HT-29 (cell line): ENCODE results near the gene BARHL2. TPM values are rescaled to one million over a fixed set of nuclear protein-coding genes. Genes with fewer than 3 reads are reported as not detected.

Experiments used
- DNase-seq: peaks from one replicate; pipeline ENCODE4 v3.0.0-alpha.2; 2015; ENCODE audit warnings: low spot score
- total RNA-seq: library from RNA; depleted of rRNA; stranded (reverse); fragments of >200 nt; shearing (Covaris generic); gene quantifications from 2 replicates; pipeline ENCODE4 v1.2.3, GENCODE V29; 2014; rRNA removed

BARHL2 gene
- total RNA-seq: not detected in 2 replicates

DNA sequence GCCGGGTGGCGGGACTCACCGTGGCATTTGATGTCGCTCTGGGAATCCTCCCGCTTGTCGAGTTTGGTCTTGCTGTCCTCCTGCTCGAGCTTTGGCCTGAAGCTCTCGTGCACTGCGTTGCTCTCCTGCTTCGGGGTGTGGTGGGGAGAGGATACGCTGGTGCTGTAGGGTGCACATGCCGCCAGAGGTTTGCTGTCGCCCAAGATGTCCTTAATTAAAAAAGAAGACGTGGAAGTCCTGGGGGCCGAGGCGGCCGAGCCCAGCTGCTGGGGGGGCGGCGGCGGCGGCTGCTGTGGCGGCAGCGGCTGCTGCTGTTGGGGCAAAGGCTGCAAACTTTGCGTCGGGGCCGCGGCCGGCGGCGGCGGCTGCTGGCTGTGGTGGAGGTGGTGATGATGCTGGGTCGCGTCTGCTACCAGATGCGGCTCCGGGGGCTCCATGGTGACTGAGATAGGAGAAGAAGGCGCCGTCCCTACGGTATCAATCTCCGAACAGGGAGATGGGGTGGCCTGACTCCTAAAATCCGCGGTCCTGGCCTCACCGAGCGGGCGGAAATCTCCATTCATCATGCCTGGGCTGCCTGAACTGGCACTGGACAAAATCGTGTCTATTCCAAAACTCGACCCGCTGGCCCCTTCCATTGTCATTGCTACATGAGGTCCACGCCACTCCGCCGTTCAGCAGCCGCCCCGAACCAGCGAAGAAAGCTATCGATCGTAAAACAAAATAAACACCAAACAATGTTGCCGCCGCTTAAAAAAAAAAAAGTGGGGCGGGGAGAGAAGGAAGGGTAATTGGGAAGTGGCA is at the start of gene BARHL2:
BARHL2 (minus strand) TSS at position 751 of the 804 bp plus-strand sequence; CDS start at position 644, 107 bp downstream.
- DNase-seq: no peak

DNA sequence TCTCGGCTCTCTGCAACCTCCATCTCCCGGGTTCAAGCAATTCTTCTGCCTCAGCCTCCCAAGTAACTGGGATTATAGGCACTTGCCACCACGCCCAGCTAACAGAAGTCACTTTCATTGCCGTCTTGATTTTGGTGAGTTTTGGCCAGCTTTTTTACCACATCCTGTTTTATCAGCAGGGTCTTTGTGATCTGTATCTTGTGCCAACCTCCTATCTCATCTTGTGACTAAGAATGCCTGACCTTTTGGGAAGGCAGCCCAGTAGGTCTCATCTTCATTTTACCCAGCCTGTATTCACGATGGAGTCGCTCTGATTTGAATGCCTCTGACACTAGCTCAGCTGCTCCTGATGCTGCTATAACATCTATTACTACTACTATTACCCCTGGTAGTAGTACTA is 46.8 kb upstream of the BARHL2 start:
- no peak for DNase-seq

- DNase-seq: no peak
Observed at GRCh38 chr1:90763506-90763905, 46.4 kb upstream of the BARHL2 start.

- no peak for DNase-seq
Observed at GRCh38 chr1:90761781-90762589, 44.9 kb upstream of the BARHL2 start.

DNA sequence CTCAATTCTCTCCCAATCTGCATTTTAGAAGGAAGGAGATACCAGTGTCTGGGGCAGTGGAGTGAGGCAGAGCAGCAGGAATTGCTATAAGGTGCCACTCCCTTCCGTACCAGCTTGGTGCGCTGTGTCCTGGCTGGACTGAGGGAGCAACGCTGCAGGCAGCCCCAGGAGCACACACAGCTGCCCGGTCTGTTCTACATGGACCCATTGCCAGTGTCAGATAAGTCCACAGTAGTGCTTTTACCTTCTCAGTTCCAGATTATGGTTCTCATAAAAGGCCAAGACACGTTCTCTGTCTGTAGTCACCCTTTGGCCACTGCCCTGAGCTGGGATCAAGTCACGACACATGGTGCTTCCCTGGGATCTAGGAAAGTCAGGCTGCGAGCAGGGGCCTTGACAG is 44.1 kb upstream of the BARHL2 start:
- no peak for DNase-seq

DNA sequence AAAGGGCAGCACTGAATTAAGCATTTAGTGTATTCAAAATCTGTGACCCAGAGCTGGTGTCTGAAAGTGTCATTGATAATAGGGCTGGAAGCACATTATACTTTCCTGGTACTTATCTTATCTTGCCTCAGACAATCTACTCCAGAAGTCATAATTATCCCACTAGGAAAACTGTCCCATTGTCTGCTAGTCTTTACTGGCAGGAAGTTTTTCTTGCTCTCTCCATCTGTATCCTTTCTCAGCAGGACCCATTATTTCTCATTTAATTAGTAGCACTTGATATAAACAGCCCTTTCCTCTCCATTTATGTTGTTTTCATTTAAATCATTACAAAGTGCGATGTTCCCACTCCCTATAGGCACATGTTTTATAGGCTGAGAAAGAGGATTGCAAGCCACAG is 36.5 kb upstream of the BARHL2 start:
- DNase-seq: no peak

GRCh38 chr1:90748668-90749067 is 31.6 kb upstream of the BARHL2 start:
- DNase-seq: no peak

- DNase-seq: no peak
Observed at GRCh38 chr1:90746857-90747256, 29.8 kb upstream of the BARHL2 start.

- DNase-seq: no peak
Observed at GRCh38 chr1:90745972-90746371, 28.9 kb upstream of the BARHL2 start.

DNA sequence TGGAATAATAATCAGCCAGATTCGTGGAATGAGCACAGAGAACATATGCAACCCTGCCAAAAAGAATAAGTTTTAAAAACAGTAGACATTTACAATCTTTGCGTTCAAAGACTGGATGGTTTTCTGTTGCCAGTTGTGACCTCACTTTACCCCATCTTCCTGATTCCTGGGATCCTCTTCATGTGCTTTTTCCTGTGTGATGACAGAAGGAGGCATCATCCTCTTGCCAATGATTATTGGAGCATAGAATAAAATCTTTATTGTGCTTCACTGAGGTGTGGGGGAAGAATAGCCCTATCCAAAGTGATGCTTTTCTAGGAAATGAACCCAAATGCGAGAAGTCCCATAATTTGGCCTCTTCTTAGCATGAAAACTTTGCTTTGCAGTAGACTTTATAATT is 15.0 kb upstream of the BARHL2 start:
- DNase-seq: no peak

DNA sequence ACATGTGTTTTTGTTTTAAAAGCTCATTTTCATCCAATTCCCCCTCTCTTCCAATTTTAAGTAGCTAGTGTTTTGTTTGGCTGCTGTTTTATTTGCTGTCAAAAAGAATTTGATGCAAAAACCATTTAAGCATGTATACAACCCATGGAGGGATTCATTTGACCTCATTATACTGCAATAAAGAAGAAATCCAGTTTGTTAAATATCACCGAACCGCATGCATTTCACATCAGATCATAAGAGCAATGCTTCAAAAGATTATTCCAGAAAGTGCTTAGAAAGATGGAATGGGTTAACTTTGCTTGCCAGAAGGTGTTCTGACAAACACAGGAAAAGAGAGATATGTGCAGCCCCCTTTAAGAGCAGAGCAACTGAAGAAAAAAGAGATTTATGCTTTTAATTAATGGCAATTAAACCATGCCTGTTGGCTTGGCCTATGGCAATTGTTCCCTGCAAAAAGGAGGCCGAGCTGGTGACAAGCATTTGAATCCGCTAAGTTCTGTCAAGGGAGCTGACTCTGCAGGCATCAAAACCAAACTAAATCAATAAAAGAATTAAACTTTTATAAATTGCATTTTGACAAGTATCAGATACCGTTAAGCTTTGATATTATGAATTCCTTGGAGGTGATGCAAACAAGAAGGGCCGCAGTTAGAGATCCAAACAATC is 14.4 kb upstream of the BARHL2 start:
- DNase-seq: no peak

GRCh38 chr1:90730243-90731022 is 13.3 kb upstream of the BARHL2 start:
- DNase-seq: no peak

DNA sequence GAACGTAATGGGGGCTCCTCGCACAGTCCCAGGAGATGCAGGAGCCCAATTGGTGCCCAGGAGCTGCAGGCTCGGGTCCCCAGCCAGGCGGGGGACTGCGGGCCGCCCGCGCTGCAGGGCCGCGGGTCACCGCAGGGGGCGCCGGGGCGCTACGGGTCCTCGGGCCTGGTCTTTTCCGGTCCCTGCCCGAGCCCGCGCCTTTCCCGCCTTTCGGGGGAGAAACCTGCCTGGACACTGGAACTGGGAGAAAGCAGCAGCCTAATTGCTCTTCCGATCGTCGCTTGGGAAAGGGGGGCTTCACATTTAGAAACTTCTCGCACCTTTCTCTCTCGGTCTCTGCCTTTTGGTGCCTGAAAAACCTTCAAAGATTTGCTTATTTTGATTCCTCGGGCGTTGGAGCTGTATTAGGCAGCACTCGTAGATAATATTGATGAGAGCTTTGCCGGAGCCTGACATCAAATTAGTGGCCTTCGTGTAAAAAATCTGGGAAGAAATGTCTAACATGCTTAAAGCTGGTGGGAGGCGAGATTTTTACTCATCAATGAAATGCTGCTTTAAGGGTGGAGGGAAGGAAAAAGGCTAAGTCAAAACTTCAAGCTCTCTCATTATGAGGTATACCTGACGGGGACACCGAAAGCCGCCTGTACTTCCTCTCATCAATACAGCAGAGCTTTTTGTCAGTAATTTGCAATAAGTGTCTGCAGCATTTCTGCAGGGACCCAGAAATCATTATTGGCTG is 12.6 kb upstream of the BARHL2 start:
- DNase-seq: no peak

GRCh38 chr1:90728502-90729287 is 11.6 kb upstream of the BARHL2 start:
- no peak for DNase-seq

DNA sequence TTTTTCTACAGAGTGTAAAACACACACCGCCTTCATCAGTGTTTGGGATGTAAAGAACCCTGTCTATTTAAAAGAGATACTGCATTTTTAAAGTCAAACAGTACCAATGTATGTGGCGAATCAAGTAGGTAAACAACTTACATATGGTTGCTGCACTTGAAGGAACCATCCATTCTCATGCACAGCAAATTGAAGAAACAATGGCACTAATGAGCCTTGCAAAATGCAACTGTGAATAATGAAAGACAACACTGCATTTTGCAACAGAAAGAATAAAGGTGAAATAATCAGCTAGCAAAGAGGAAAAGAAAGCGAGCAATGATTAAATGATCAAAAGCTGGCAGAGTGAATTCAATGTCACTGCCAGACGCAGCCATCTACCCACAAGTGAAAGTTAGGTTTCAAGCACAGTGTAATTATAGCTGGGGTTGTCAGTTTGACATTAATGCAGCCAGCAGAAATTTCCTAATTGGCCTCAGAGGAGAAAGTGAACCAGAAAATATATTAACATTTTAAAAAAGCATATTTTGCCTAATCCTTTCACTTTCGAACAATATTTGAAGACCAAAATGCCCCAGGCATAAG is 10.9 kb upstream of the BARHL2 start:
- no peak for DNase-seq

- DNase-seq: no peak
Observed at GRCh38 chr1:90726986-90727480, 9.9 kb upstream of the BARHL2 start.

DNA sequence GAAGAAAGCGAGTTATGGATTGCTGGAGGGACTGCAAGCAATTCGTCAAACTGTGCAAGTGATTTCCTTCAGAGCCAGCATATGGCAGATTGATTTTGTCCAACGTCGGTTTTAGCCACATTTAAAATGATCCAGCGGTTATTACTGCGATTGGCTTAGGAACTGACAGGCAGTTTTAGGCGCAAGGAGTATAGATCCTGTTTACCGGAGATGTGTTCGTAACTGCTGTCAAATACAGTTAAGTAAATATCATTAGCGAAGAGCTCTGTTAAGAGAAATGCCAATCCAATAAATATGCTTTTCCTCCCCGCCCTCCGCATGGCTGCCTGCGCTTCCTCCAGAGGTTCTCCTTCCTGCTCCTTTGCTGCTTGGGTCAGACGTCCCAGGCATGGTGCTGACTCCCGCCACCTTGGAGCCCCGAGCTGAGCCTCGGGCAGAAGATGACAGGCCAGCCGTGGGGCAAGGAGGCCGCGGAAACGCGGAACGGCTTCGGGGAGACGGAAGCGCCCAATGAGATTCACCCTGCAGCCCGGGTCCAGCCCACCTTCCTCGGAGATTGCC is 9.4 kb upstream of the BARHL2 start:
- DNase-seq: no peak

- DNase-seq: no peak
Observed at GRCh38 chr1:90725657-90726424, 8.7 kb upstream of the BARHL2 start.
